Skin of body (tissue), 2 donors: ENCODE results near the gene DIAPH3. TPM values are rescaled to one million over a fixed set of nuclear protein-coding genes. Genes with fewer than 3 reads are reported as not detected.

Experiments
- DNase-seq: peaks from one replicate; lab custom pipeline; 2025; lab: John Stamatoyannopoulos, UW
- total RNA-seq: library from RNA; depleted of rRNA; stranded (reverse); fragments of >200 nt; gene quantifications from one replicate; pipeline ENCODE4 v1.2.3, GENCODE V29; 2014

DIAPH3 gene
- total RNA-seq, 1 donor from 2014 or later, result 7.1 TPM

- DNase-seq, result no peak
Measured at GRCh38 chr13:60158321-60158801, 5.4 kb downstream of the DIAPH3 start.

GRCh38 chr13:60155978-60156377 is 7.8 kb downstream of the DIAPH3 start:
- no peak for DNase-seq

- DNase-seq, result no peak
Measured at GRCh38 chr13:60152904-60153303, 10.8 kb downstream of the DIAPH3 start.

- no peak for DNase-seq
Measured at GRCh38 chr13:60152114-60152513, 11.6 kb downstream of the DIAPH3 start.

- DNase-seq, result no peak
Measured at GRCh38 chr13:60150538-60150937, 13.2 kb downstream of the DIAPH3 start.

- no peak for DNase-seq
Measured at GRCh38 chr13:60148918-60149317, 14.8 kb downstream of the DIAPH3 start.

- no peak for DNase-seq
Measured at GRCh38 chr13:60147361-60147760, 16.4 kb downstream of the DIAPH3 start.

- DNase-seq, result no peak
Measured at GRCh38 chr13:60146471-60146870, 17.3 kb downstream of the DIAPH3 start.

- no peak for DNase-seq
Measured at GRCh38 chr13:60143775-60144174, 20.0 kb downstream of the DIAPH3 start.

- no peak for DNase-seq
Measured at GRCh38 chr13:60139272-60139671, 24.5 kb downstream of the DIAPH3 start.

- no peak for DNase-seq
Measured at GRCh38 chr13:60138674-60139073, 25.1 kb downstream of the DIAPH3 start.

- no peak for DNase-seq
Measured at GRCh38 chr13:60137911-60138560, 25.7 kb downstream of the DIAPH3 start.

- DNase-seq, result no peak
Measured at GRCh38 chr13:60135344-60135743, 28.4 kb downstream of the DIAPH3 start.

GRCh38 chr13:60134376-60134775 is 29.4 kb downstream of the DIAPH3 start:
- DNase-seq, result no peak

GRCh38 chr13:60121337-60121687 is 42.4 kb downstream of the DIAPH3 start:
- DNase-seq, result no peak

GRCh38 chr13:60120617-60121336 is 43.0 kb downstream of the DIAPH3 start:
- no peak for DNase-seq

GRCh38 chr13:60118696-60119400 is 44.9 kb downstream of the DIAPH3 start:
- DNase-seq, result no peak

- DNase-seq, result no peak
Measured at GRCh38 chr13:60114499-60115028, 49.2 kb downstream of the DIAPH3 start.

GRCh38 chr13:60112771-60113170 is 51.0 kb downstream of the DIAPH3 start:
- DNase-seq, result no peak

GRCh38 chr13:60111691-60112090 is 52.0 kb downstream of the DIAPH3 start:
- DNase-seq, result no peak

- DNase-seq, result no peak
Measured at GRCh38 chr13:60109285-60109684, 54.4 kb downstream of the DIAPH3 start.

GRCh38 chr13:60108589-60108988 is 55.1 kb downstream of the DIAPH3 start:
- no peak for DNase-seq
